Right kidney (tissue), 1 donor: Measurements from ENCODE around the gene ERFL.

Experiments used
- DNase-seq: peaks from one replicate; pipeline ENCODE4 v3.0.0-alpha.2; 2016

The ERFL gene

DNA sequence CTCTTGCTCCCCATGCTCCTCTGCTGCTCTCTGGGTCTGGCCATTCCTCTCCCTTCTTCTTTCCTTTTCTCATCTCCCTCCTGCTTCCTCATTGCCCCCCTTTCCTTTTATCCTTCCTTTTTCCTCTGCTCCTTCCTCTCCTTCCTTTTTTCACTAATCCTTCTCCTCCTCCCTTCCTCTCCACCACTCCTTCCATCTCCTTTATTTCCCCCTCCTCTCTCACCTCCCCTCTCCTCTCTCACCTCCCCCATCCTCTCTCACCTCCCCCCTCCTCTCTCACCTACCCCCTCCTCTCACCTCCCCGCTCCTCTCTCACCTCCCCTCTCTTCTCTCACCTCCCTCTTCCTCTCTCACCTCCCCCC is 31.7 kb downstream of the ERFL start:
- DNase-seq: no peak

DNA sequence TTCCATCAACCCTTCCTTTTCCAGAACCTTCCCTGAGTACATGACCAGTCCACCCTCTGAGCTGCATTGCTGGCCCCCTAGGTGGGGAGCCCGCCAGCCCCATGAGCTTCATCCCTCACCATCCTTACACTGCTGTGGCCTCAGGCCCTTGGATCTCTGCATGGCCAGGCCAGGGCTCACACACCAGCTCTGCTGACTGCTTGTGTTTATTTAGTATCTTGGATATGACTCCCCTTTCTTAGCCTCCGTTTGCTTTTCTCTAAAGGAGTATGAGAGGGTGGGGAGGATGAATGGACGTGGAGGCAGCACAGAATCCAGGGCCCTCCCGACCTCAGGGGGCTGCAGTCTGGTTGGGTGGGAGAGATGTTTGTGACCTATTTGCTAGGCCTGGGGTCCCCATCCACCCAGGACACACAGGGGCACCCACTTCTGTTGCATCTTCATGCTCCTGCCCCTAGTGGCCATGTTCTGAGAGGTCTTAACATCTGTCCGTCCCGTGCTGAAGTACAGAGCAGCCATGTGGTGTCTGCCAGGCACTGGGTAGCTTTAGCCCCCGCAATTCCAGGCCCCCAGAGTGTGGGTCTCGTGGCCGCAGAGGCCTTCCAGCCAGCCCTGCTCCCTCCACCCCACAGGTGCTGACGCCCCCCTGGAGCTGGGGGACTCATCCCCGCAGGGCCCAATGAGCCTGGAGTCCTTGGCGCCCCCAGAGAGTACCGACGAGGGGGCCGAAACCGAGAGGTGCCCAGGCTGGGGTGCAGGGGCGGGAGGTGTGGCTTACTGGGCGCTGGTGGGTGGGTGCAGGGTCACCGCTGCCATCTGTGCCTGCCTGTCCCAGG is 32.3 kb downstream of the ERFL start:
- DNase-seq: no peak

DNA sequence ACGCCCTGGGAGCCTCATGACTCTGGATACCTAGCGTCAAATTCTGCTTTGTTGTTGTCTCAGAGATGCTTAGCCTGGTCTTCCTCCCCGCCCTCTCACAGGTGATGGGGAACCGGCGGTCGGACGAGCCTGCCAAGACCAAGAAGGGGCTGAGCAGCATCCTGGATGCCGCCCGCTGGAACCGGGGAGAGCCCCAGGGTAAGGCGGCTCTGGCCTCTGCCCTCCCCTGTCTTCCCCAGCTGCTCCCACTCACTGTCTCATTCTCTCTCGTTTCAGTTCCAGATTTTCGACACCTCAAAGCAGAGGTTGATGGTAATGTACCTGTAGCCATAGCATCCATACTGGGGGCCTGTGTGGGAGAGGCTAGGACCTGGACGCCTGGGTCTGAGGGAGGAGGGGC is 33.9 kb downstream of the ERFL start:
- no peak for DNase-seq

DNA sequence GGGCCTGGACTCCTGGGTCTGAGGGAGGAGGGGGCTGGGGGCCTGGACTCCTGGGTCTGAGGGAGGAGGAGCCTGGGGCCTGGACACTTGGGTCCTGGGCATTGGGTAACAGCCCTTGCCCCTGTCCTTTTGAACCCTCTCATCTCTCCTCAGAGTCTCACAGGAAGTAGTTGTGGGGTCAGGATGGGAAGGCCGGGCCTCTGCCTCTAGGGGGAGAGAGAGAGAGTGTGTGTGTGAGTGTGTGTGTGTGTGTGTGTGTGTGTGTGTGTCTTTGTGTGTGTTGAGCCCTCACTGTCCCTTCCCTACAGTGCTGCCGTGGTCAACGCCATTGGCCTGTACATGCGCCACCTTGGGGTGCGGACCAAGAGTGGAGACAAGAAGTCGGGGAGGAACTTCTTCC is 34.4 kb downstream of the ERFL start:
- DNase-seq: no peak

DNA sequence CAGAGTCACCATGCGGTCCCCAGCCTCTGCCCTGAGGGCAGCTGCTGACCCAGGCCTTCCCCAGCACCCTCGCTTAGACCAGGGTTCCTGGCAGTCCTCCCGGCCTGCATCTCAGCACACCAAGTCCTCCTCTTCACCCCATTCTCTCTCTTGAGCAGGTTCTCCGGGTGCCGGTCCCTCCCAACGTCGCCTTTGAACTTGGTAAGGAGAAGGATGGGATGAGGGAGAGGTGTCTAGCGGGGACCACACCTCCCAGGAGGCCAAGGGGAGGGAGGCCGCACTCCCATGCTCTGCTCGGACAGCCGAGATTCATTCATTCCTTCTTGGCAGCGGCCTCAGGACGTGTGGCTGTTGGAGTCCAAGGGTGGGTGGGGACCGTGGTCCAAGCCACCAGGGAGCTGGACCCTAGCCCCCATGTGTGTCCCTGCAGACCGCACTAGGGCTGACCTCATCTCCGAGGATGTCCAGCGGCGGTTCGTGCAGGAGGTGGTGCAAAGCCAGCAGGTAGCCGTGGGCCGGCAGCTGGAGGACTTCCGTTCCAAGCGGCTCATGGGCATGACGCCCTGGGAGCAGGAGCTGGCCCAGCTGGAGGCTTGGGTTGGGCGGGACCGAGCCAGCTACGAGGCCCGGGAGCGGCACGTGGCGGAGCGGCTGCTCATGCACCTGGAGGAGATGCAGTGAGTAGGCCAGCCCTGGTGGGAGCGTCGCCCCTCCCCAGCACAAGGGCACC is 35.9 kb downstream of the ERFL start:
- DNase-seq: no peak

DNA sequence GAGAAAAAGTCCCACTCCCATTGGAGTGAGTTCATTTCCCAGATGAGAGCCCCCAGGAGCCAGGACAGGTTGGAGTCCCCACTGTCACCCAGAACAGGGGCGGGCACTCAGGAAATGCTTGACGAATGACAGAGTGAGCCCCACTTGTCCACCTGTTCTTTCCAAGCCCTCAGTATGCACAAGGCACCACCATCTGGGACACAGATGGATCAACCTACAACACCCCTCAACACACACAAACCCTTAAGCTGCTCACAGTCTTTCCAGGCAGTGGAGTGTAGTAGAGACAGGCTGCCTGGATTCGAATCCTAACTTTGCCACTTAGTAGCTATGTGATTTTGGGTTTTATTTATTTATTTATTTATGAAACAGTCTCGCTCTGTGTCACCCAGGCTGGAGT is 37.3 kb downstream of the ERFL start:
- DNase-seq: no peak

DNA sequence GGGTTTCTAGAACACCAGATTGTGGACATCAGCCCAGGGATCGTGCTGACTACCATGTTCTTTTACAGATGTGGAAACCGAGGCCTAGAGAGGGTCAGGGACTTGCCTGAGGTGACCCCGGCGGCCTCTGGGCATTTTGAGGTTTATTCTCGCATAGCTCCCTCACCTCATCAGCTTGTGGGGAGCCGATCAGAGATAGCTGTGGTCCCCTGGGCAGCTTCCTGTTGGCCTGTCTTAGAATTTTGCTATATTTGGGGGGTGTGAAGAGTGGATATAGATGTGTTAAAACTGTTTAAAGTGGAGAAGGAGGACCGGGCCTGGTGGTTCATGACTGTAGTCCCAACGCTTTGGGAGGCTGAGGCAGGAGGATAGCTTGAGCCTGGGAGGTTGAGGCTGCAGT is 38.4 kb downstream of the ERFL start:
- DNase-seq: no peak

DNA sequence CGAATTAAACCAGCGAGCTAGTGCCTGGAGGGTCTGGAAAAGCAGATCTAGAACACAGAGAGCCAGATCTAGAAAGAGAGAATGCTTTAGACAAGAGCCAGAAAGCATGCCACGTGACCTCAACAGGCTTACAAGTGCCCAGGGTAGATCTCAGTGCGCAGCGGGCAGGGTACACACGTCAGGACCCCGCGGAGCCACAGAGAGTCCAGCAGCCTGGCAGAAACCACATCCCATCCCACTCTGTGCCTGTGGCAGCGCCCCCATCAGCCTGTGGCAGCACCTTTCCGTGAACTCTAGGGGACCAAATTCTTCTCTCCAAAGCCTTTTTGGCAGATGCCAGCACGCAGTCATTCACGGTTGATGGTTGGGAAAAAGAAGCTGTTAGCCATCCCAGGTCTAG is 39.3 kb downstream of the ERFL start:
- DNase-seq: no peak

DNA sequence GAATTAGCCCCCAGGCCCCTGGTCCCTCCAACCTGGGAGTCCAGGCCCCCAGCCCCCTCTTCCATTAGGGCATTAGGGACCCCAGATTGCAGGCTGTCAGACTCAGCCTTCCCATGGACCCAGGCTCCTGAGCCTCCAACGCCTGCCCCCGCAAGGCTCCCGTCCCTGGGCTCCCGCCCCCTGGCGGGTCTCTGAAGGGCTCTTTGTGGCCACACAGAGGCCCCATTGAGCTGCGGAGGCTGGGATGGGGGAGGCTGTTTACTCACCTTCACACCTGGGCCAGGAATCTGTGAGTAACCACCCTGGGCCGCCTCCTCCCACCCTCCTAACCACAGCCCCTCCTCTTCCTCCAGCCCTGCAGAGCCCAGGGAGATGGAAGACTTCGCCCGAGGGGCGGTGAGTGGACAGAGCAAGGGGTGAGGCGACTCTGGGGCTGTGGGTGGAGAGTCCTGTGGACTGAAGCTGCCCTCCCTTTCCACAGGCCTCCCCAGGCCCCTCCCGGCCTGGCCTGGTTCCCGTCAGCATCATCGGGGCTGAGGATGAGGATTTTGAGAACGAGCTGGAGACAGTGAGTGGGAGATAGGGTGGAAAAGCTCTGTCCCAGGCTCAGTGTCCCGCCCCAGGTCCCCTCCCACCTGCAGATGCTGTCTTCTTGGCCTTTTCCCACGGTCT is 40.4 kb downstream of the ERFL start:
- DNase-seq: no peak

DNA sequence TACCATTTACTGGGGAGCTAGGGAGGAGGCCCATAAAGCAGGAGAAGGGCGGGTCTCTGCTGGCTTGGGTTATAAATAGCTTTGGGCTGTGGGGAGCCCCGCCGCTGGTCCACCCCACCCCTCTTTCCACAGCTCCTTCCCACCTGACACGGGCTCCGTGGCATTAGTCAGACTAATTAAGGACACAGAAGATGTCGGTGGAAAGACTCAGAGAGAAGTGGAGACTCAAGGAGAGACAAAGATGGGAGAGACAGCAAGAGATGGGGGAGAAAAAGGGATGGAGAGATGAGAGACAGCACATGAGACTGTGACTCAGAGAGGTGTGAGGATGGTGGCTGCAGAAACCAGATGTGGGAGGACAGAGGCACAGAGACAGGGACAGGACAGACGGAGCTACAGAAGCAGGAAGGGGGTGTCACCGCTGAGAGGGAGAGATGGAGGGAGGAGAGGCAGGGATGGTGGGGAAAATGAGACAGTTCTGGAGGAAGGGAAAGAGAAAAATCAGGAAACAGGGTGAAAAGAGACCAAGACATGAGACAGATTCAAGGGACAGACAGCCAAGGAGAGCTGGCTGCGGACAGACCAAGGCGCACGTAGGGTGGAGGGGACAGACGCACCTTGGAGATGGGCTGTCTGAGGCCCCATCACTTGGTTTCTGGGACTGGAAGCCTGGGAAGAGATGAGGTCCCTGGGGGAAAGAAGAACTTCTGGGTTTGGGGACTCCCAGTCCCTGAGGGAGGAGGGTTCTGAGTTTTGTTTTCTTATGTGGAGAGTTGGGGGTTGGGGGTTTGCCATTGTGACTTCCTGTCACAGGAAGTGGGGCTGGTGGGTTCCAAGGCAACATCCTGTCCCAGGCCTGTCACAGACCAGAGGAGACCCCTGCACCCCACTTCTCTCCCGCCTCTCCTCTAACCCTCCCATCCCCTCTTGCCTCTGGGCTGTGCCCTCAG is 41.2 kb downstream of the ERFL start:
- DNase-seq: no peak

DNA sequence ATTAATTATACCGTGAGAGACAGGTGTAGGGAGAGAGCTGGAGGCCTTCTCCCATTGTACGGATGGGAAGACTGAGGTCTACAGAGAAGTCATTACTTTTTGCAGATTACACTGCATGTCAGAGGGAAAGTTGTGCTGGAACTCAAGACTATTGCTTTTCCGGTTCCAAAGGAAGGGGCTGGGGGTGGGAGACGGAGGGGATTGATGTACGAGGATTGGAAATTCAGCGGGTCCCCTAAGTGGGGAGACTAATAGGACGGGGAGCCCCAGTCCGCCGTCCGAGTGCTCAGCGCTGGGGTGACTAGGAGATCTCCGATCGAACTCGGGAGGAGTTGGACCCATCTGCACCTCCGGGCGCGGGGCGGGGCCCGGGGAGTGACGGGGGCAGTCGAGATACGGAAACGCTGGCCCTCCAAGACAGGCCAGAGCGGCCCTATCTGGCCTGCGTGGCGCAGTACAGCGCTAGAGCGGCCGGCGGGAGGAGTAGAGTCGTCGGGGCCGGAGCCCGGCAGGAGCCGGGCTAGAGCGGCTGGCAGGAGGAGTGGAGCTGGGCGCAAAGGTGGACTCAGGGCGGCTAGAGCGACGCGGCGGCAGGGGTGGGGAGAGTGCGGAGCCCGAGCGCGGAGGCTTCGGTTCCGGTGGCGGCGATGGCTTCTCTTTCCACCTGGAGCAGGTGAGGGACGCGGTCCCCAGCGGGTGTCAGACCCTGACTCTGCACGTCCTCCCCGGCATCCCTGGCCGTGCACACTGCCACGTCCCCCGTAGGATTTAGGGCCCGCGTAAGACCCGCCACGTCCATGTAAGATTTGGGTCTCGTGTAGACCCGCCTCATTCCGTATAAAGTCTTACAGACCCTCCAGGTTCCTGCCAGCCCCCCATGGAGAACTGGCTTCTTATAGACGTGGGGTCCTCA is 44.2 kb downstream of the ERFL start:
- peak; percentile 85 for DNase-seq

DNA sequence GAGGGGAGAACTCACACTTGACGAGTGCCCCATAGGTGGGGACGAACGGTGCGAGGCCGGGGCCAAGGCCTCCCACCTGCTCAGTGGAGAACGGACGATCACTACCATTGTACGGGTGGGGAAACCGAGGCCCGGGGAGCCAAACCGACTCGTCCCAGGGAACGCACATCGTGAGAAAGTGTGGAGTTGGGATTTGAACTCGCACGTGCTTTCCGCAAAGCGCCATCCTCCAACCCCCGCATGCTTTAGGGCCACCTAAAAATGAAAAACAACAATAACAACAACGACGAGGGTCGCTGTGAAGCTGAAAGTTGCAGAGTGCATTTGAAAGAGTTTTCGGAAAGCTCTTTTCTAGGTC is 44.8 kb downstream of the ERFL start:
- DNase-seq: no peak

DNA sequence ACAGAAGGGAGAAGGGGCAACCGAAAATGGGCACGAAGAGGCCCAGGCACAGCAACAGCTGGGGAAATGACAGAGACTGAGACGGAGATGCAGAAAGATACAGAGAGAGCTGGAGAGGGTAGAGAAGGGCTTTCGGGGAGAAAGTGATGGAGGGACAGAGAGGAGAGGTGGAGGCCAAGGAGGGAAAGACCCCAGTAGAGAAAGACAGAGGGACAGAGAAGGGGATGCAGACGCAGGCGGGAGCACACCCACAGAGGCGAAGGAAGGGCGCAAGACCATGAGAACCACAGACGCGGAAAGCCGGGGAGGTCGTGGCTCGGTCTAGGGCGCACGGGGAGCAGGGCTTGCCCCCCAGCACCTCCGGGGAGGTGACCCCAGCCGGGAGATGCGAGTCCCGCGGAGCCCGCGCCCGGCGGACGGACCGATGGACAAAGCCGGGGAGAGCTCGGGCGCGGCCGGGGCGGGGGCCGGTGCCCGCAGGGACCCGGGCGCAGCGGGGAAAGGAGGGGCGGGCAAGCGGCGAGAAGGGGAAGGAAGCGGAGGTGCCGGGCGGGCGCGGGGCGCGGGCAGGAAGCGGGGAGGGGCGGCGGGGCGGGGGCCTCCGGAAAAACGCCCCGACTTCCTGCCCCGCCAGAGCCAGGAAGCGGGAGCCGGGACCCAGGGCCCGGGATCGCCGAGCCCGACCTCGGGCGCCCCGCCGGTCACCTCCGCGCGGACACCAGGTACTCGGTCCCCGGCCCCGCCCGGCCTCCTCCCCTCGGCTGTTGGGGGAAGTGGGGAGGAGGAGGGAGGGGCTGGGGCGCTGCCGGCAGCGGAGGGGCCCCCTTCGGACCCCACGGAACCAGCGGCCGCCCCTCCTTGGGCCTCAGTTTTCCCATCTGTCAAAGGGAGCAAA is 45.4 kb downstream of the ERFL start, which contains the start of gene ARHGEF1:
ARHGEF1 (plus strand) TSS at position 617 of the 895 bp plus-strand sequence. CDS start 4,899 bp downstream, outside the sequence.
- peak; percentile 61 for DNase-seq

DNA sequence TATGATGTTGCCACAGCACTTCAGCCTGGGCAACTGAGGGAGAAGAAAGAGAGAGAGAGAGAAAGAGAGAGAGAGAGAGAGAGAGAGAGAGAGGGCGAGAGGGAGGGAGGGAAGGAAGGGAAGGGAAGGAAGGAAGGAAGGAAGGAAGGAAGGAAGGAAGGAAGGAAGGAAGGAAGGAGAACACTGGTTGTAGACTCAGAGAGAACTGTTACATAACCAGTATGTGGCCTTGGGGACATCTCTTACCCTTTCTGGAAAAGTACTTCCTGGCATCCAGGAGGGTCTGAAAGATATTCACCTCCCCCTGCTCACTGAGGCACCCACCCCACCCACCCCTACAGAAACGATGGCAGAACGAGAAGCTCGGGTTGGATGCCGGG is 47.9 kb downstream of the ERFL start:
- DNase-seq: no peak

DNA sequence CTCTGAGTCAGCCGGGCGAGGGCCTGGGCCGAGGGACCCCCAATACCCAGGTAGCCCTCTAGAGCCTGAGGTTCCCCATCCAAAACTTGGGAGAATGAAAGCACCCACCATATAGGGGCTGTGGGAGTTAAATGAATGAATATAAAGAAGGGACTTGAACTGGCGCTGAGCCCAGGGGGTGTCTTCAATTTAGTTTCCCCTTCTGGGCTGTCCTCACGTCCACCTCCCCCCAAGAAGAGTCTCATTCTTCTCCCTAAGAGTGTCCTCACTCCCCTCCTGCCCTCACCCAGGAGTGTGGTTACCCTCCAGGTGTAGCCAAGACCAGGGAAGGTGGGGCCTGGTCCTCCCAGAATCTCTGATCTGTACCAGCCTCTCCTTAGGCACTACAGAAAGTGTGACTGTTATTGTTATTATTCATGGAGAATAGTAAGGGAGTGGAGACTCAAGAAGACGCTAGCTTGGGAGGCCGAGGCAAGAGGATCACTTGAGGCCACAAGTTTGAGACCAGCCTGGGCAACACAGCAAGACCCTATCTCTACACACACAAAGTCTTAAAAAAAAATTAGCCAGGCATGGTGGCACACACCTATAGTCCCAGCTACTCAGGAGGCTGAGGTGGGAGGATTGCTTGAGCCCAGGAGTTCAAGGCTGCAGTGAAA is 48.5 kb downstream of the ERFL start:
- DNase-seq: no peak

DNA sequence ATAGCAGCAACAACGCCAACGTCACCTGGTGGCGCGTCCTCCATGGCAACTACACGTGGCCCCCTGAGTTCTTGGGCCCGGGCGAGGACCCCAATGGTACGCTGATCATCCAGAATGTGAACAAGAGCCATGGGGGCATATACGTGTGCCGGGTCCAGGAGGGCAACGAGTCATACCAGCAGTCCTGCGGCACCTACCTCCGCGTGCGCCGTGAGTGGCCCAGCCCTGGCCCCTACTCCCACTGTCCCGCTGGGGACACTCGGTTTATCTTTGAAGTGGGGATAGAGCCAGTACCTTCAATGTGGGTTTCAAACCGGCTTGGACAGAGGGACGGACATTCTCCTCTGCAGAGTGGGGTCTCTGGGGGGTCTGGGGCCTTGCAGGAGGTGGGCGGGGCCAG is 49.2 kb downstream of the ERFL start:
- DNase-seq: no peak

DNA sequence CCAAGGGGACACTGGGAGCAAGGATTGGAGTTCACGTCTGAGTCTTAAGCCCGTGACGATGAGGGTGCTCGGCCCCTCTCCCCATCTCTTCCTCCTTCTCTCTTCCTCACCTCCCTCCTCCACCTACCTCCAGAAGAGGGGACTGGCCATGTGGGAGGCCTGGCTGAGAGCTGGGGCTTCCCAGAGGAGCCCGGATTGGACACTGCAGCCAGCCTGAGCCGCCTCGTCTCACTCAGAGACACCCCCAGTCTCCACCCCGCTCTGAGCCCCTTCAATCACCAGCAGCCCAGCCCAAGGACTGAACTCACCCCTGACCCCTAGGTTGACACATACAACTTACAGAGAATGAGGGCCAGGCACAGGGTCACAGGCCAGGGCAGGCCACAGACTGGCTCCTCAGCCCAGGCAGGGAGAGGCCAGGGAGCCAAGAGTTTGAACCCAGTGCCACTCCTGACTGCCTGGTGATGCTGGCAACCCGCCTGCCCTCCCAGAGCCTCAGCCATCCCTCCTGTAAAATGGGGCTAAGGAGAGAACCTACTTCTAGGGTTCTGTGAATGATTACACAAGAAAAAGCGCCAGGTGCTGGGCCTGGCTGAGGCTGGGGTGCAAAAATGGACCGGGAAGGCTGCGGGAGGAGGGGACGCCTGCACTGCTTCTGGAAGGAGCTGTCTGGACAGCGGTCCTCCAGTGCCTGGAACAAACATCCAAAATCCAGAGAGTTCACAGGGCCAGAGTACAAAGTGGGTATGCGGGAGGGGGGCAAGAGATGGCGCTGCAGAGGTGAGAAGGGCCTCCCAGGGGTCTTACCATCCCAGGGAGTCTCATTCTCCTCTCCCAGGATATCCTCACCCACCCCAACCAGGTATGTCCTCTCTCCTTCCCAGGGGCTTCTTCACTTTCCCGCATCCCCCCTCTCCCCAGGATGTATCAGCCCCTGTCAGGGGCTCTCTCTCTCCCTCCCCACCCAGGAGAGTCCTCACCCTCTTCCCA is 50.0 kb downstream of the ERFL start:
- DNase-seq: no peak
